HEK293 (cell line): ENCODE measurements around the gene TMEM271.

Experiments
- CTCF ChIA-PET: fragments of 350-600 bp; formaldehyde crosslinking; extraction: SDS; loops from one replicate; lab custom pipeline; 2021; ENCODE audit warnings: antibody characterized with exemption; lab: Yijun Ruan, JAX
- POLR2A ChIA-PET: fragments of 300-600 bp; formaldehyde crosslinking; extraction: SDS; loops from one replicate; lab custom pipeline; 2020; ENCODE audit warnings: antibody characterized with exemption, inconsistent platforms; lab: Yijun Ruan, JAX
- H3K27ac ChIP-seq: fragments of 200-500 bp; sonication (Bioruptor generic); 2 replicates; pipeline ENCODE4 v1.5.1; 2014; ENCODE audit warnings: low read depth, low read length, control low read depth, inconsistent platforms; ENCODE audit errors: extremely low read depth
- H3K36me3 ChIP-seq, 2 experiments: fragments of 200-500 bp in 1 of 2; sonication (Bioruptor generic) in 1 of 2; 1 replicate in 1 of 2; 2 replicates in 1 of 2; pipeline ENCODE4 v1.5.1; 2014 to 2017; ENCODE audit warnings: inconsistent platforms in 2 of 2, low read length in 2 of 2; ENCODE audit not compliant: control insufficient read depth in 2 of 2, insufficient read depth in 1 of 2
- H3K4me1 ChIP-seq: fragments of 200-500 bp; sonication (Bioruptor generic); 2 replicates; pipeline ENCODE4 v1.5.1; 2014; ENCODE audit warnings: mild to moderate bottlenecking, low read length, inconsistent platforms; ENCODE audit not compliant: control insufficient read depth, insufficient read depth
- H3K4me3 ChIP-seq: 2 replicates; pipeline ENCODE4 v1.5.1; 2011; ENCODE audit warnings: low read depth, mild to moderate bottlenecking, control low read depth, low read length, moderate library complexity
- H3K9me3 ChIP-seq: fragments of 200-500 bp; sonication (Bioruptor generic); 2 replicates; pipeline ENCODE4 v1.5.1; 2014; ENCODE audit warnings: low read depth, low read length, inconsistent platforms; ENCODE audit not compliant: control insufficient read depth, insufficient read depth
- ATF2 ChIP-seq: fragments of 450-650 bp; formaldehyde crosslinking; IDR thresholded peaks from 2 replicates; pipeline ENCODE4 v1.5.1; 2016; ENCODE audit warnings: missing biosample characterization, missing genetic modification characterization, low read depth
- IKZF3 ChIP-seq: fragments of 450-650 bp; IDR thresholded peaks from 2 replicates; pipeline ENCODE4 v1.5.0; 2018; ENCODE audit warnings: missing biosample characterization, mild to moderate bottlenecking, missing genetic modification characterization, moderate library complexity
- KLF16 ChIP-seq: fragments of 450-650 bp; formaldehyde crosslinking; IDR thresholded peaks from 2 replicates; pipeline ENCODE4 v1.5.1; 2017; ENCODE audit warnings: missing biosample characterization, missing genetic modification characterization
- SALL2 ChIP-seq: fragments of 450-650 bp; formaldehyde crosslinking; IDR thresholded peaks from 2 replicates; pipeline ENCODE4 v1.5.0; 2017; ENCODE audit warnings: missing biosample characterization, mild to moderate bottlenecking, missing genetic modification characterization, borderline replicate concordance
- SCRT2 ChIP-seq: fragments of 450-650 bp; formaldehyde crosslinking; IDR thresholded peaks from 2 replicates; pipeline ENCODE4 v1.5.1; 2016; ENCODE audit warnings: missing biosample characterization, missing genetic modification characterization
- ZEB2 ChIP-seq: fragments of 450-650 bp; formaldehyde crosslinking; IDR thresholded peaks from 2 replicates; pipeline ENCODE4 v1.5.1; 2016; ENCODE audit warnings: missing biosample characterization, missing genetic modification characterization
- ZIC2 ChIP-seq: fragments of 450-650 bp; formaldehyde crosslinking; IDR thresholded peaks from 2 replicates; pipeline ENCODE4 v1.5.1; 2016; ENCODE audit warnings: missing biosample characterization, missing genetic modification characterization
- ZNF133 ChIP-seq: fragments of 450-650 bp; formaldehyde crosslinking; IDR thresholded peaks from 2 replicates; pipeline ENCODE4 v1.5.1; 2016; ENCODE audit warnings: missing biosample characterization, missing genetic modification characterization
- ZNF223 ChIP-seq: fragments of 450-650 bp; formaldehyde crosslinking; IDR thresholded peaks from 2 replicates; pipeline ENCODE4 v1.5.1; 2016; ENCODE audit warnings: missing biosample characterization, missing genetic modification characterization
- ZNF610 ChIP-seq: fragments of 450-650 bp; formaldehyde crosslinking; IDR thresholded peaks from 2 replicates; pipeline ENCODE4 v1.5.1; 2016; ENCODE audit warnings: missing biosample characterization, missing genetic modification characterization, borderline replicate concordance

Gene TMEM271

GRCh38 chr4:624705-625590 is 48.9 kb upstream of the TMEM271 start, which contains the start of gene PDE6B:
Gene PDE6B, plus strand, starts transcription at chr4:625573. Its CDS starts 54 bp downstream, at chr4:625627.
- H3K4me3 ChIP-seq: no peak within 1 kb of the TSS
- POLR2A ChIA-PET: no interaction called here
- CTCF ChIA-PET: interaction anchor here (0.6 kb wide), 1 partner anchor 18 kb away, joined by 7 read pairs; no protein-coding TSS in a partner anchor

GRCh38 chr4:623914-624566 is 47.9 kb upstream of the TMEM271 start:
- H3K9me3 ChIP-seq: no peaks in the 10 kb centered on the region
- no peaks in the 10 kb centered on the region for H3K36me3 ChIP-seq
- H3K4me1 ChIP-seq: no peaks in the 10 kb centered on the region
- ChIA-PET POLR2A (interaction anchor here (0.6 kb wide), 1 partner anchor 37 kb away, joined by 6 read pairs; no protein-coding TSS in a partner anchor), CTCF (no interaction called here)
- TF ChIP-seq SALL2: no peak
- TF ChIP-seq KLF16 (tag by site-specific recombination): no peak
- no peak for TF ChIP-seq ZNF223 (tag by site-specific recombination)
- TF ChIP-seq ZNF133 (tag by site-specific recombination): no peak
- no peak overlapping the region for H3K27ac ChIP-seq
- H3K4me3 ChIP-seq: no peak overlapping the region

More at GRCh38 chr4:624705-625590, 48.9 kb upstream of the TMEM271 start, which contains the start of gene PDE6B:
- Histone ChIP-seq H3K4me1 (no peaks in the 10 kb centered on the region), H3K27ac (no peak within 1 kb of the TSS), H3K9me3 (no peaks in the 10 kb centered on the region), H3K36me3 (no peaks in the 10 kb centered on the region)
- no peak for TF ChIP-seq ZNF610 (tag by site-specific recombination)
- TF ChIP-seq SCRT2 (tag by site-specific recombination): 0 out of 2 replicates have a peak, but pooled peaks have one; percentile 28
- peak; percentile 26; the same call in 1 of the 2 replicates for TF ChIP-seq ZIC2 (tag by site-specific recombination)
- TF ChIP-seq, all 188 proteins: peak for 2

- H3K9me3 ChIP-seq: no peaks in the 10 kb centered on the region
- no peaks in the 10 kb centered on the region for H3K36me3 ChIP-seq
- H3K4me3 ChIP-seq: no peak overlapping the region
- CTCF ChIA-PET: no interaction called here
- no peaks in the 10 kb centered on the region for H3K4me1 ChIP-seq
- TF ChIP-seq KLF16 (tag by site-specific recombination) (no peak), ATF2 (tag by site-specific recombination) (no peak), IKZF3 (no peak), ZEB2 (tag by site-specific recombination) (peak; percentile 96)
- POLR2A ChIA-PET: interaction anchor here (0.6 kb wide), 1 partner anchor 37 kb away, joined by 6 read pairs; no protein-coding TSS in a partner anchor
- no peak overlapping the region for H3K27ac ChIP-seq
Observed at GRCh38 chr4:622996-623913, 47.2 kb upstream of the TMEM271 start.
